Measurements from ENCODE around the gene RPS16.
A peak's percentile ranks its signal among the peaks of the same experiment; 100 is the strongest.

GRCh38 chr19:39413911-39414608, 21.7 kb downstream of the RPS16 start:
- TF ChIP-seq, protein P1, sequence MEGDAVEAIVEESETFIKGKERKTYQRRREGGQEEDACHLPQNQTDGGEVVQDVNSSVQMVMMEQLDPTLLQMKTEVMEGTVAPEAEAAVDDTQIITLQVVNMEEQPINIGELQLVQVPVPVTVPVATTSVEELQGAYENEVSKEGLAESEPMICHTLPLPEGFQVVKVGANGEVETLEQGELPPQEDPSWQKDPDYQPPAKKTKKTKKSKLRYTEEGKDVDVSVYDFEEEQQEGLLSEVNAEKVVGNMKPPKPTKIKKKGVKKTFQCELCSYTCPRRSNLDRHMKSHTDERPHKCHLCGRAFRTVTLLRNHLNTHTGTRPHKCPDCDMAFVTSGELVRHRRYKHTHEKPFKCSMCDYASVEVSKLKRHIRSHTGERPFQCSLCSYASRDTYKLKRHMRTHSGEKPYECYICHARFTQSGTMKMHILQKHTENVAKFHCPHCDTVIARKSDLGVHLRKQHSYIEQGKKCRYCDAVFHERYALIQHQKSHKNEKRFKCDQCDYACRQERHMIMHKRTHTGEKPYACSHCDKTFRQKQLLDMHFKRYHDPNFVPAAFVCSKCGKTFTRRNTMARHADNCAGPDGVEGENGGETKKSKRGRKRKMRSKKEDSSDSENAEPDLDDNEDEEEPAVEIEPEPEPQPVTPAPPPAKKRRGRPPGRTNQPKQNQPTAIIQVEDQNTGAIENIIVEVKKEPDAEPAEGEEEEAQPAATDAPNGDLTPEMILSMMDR (IDR thresholded peaks at IDR 0.05): no peak
- TF ChIP-seq POLR2A (IDR thresholded peaks at IDR 0.05): peak in 1 of 2 donors; percentile 22
